K562 (cell line): ENCODE measurements around the gene MYO1D. TPM values are rescaled to one million over a fixed set of nuclear protein-coding genes. Genes with fewer than 3 reads are reported as not detected.

ENCODE experiments used
- HDAC6 ChIP-seq: IDR thresholded peaks from 2 replicates; pipeline ENCODE4 v1.6.1; 2012; ENCODE audit warnings: low read depth, mild to moderate bottlenecking, control low read depth, inconsistent platforms, low read length, moderate library complexity
- MYC ChIP-seq, 2 experiments: fragments of 250-450 bp in 1 of 2; sonication (Bioruptor Pico) in 1 of 2; IDR thresholded peaks; 2 replicates each; pipeline versions ENCODE4 v1.5.1 to v1.6.1; 2012 to 2021; ENCODE audit warnings: low read depth in 2 of 2, borderline replicate concordance in 1 of 2, improper control_type of control experiment in 1 of 2, low read length in 1 of 2, mild to moderate bottlenecking in 1 of 2, moderate library complexity in 1 of 2
- NEUROD1 ChIP-seq: fragments of 150-350 bp; IDR thresholded peaks from 2 replicates; pipeline ENCODE4 v1.6.1; 2014; ENCODE audit warnings: borderline replicate concordance, low read length, low read depth; ENCODE audit not compliant: partially characterized antibody
- RUNX1 ChIP-seq: sonication (generic); IDR thresholded peaks from 2 replicates; pipeline ENCODE4 v1.6.1; 2016; ENCODE audit warnings: antibody characterized with exemption, low read depth
- ZNF239 ChIP-seq: fragments of 250-450 bp; sonication (Bioruptor Pico); IDR thresholded peaks from 2 replicates; pipeline ENCODE4 v1.4.0; 2020; ENCODE audit warnings: mild to moderate bottlenecking
- ZNF518B ChIP-seq: fragments of 250-450 bp; sonication (Bioruptor Pico); IDR thresholded peaks from 2 replicates; pipeline ENCODE4 v1.5.0; 2021; ENCODE audit warnings: mild to moderate bottlenecking, moderate library complexity
- ZNF592 ChIP-seq: fragments of 450-650 bp; IDR thresholded peaks from 2 replicates; pipeline ENCODE4 v1.6.1; 2017; ENCODE audit warnings: antibody characterized with exemption, mild to moderate bottlenecking
- polyA plus RNA-seq, 8 experiments: library from polyadenylated mRNA; depleted of rRNA in 4 of 8; stranded (reverse) in 5 of 8; unstranded in 3 of 8; fragments of >200 nt; fragmentation: Nextera tagmentation in 2 of 8; fragmentation: Illumina TruSeq in 1 of 8; extraction: Ambion mirVana in 2 of 8; extraction: Trizol in 1 of 8; gene quantifications; 2 replicates each; pipeline versions ENCODE4 v1.2.1 to v1.2.3, GENCODE V29; 2011 to 2014; ENCODE audit warnings: inconsistent platforms in 1 of 8, missing spikeins in 1 of 8
- total RNA-seq, 7 experiments: library from RNA; depleted of rRNA in 6 of 7; stranded (reverse); fragments of >200 nt in 6 of 7; fragmentation: Illumina TruSeq in 2 of 7; extraction: Trizol in 2 of 7; gene quantifications; 2 replicates each; pipeline versions ENCODE4 v1.2.1 to v1.2.3, GENCODE V29; 2011 to 2021; ENCODE audit warnings: low replicate concordance in 1 of 7
- TF ChIP-seq, protein P1 (sequence below), 2 experiments: fragments of 450-650 bp in 1 of 2; sonication (generic) in 1 of 2; formaldehyde crosslinking in 1 of 2; IDR thresholded peaks; 2 replicates each; pipeline versions ENCODE4 v1.7.1 to v1.9.0; 2016 to 2022; ENCODE audit warnings: inconsistent platforms in 1 of 2, mild to moderate bottlenecking in 1 of 2, missing genetic modification reagents in 1 of 2

The MYO1D gene
- total and polyA plus RNA-seq, 9 of the 15 experiments (the other 6 are each of a cell fraction or from before 2014, with no cell fraction given), result 2.1 to 71.2 (median 45.4) TPM

DNA sequence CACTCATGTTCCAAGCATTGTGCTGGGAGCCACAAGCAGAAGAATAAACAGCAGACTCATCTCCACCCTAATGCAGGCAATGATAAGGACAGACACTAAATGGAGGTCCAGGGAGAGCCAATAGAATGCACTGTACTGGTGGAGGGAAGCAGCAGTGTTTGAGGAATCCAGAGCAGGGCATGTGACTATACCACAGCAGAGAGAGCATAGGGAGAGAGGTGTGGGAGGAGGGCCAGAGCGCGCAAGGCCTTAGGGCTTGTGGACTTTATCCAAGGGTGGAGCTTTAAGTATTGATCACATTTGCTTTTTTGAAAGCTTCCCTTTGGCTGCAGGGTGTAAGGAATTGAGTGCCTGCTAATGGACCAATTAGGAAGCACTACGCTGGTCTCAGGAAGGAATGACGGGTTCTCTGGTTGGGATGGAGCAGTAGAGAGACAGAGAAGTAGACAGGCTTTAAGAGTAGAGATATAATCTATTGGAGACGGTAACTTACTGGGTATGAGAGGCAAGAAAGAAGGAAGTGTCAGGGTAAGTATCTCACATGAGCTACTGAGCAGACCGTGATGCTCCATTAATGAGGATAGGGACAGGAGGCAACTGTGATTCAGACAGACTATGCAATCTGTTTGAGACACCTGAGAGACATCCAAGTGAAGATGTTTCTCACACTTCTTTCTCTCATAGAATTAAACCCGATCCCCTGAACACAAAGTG lies 82.2 kb downstream of the MYO1D start (continued):
- TF ChIP-seq ZNF592, result peak; percentile 74
- TF ChIP-seq MYC (IDR thresholded peaks at IDR 0.05; ENCODE audit: low read depth, low read length), result peak; percentile 15; the same call in 1 of the 2 replicates
- no peak for TF ChIP-seq MYC (CRISPR knock-in tag; IDR thresholded peaks at IDR 0.05; ENCODE audit: borderline replicate concordance, low read depth)
- TF ChIP-seq NEUROD1, result peak; percentile 47
- no peak for TF ChIP-seq RUNX1
- no peak for TF ChIP-seq HDAC6
- TF ChIP-seq, protein P1, sequence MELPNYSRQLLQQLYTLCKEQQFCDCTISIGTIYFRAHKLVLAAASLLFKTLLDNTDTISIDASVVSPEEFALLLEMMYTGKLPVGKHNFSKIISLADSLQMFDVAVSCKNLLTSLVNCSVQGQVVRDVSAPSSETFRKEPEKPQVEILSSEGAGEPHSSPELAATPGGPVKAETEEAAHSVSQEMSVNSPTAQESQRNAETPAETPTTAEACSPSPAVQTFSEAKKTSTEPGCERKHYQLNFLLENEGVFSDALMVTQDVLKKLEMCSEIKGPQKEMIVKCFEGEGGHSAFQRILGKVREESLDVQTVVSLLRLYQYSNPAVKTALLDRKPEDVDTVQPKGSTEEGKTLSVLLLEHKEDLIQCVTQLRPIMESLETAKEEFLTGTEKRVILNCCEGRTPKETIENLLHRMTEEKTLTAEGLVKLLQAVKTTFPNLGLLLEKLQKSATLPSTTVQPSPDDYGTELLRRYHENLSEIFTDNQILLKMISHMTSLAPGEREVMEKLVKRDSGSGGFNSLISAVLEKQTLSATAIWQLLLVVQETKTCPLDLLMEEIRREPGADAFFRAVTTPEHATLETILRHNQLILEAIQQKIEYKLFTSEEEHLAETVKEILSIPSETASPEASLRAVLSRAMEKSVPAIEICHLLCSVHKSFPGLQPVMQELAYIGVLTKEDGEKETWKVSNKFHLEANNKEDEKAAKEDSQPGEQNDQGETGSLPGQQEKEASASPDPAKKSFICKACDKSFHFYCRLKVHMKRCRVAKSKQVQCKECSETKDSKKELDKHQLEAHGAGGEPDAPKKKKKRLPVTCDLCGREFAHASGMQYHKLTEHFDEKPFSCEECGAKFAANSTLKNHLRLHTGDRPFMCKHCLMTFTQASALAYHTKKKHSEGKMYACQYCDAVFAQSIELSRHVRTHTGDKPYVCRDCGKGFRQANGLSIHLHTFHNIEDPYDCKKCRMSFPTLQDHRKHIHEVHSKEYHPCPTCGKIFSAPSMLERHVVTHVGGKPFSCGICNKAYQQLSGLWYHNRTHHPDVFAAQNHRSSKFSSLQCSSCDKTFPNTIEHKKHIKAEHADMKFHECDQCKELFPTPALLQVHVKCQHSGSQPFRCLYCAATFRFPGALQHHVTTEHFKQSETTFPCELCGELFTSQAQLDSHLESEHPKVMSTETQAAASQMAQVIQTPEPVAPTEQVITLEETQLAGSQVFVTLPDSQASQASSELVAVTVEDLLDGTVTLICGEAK (IDR thresholded peaks at IDR 0.05), result no peak
- TF ChIP-seq, protein P1 (CRISPR knock-in tag; IDR thresholded peaks at IDR 0.05), result no peak
- TF ChIP-seq ZNF239 (CRISPR knock-in tag), result peak; percentile 56
- TF ChIP-seq ZNF518B (CRISPR knock-in tag), result no peak
